ENCODE results near the gene PLEKHG1. TPM values are rescaled to one million over a fixed set of nuclear protein-coding genes. Genes with fewer than 3 reads are reported as not detected.

Gene PLEKHG1
- total RNA-seq, 1 donor from 2014 or later, result 7.4 TPM

DNA sequence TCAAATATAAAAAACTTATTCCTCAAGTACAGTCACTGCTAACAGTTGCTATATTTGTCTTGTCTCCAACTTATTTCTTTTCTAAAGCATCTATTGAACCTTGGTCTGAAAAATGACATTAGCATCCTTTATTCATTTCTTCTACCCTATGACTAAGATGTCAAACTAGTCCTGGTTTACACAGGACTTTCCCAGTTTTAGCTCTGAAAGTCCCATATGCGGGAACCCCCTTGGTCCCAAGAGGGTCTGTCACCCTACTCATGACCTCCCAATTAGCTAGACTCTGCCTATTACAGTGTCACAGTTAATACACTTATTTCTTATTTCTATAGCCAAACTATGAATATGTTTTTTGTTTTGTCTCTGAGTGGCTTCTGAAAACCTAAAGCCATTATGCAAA is 37.1 kb downstream of the PLEKHG1 start:
- DNase-seq, result no peak
- H3K9me3 ChIP-seq (replicated peaks), result no peaks in the 10 kb centered on the region
- no peaks in the 10 kb centered on the region for H3K36me3 ChIP-seq
- TF ChIP-seq, protein P1, sequence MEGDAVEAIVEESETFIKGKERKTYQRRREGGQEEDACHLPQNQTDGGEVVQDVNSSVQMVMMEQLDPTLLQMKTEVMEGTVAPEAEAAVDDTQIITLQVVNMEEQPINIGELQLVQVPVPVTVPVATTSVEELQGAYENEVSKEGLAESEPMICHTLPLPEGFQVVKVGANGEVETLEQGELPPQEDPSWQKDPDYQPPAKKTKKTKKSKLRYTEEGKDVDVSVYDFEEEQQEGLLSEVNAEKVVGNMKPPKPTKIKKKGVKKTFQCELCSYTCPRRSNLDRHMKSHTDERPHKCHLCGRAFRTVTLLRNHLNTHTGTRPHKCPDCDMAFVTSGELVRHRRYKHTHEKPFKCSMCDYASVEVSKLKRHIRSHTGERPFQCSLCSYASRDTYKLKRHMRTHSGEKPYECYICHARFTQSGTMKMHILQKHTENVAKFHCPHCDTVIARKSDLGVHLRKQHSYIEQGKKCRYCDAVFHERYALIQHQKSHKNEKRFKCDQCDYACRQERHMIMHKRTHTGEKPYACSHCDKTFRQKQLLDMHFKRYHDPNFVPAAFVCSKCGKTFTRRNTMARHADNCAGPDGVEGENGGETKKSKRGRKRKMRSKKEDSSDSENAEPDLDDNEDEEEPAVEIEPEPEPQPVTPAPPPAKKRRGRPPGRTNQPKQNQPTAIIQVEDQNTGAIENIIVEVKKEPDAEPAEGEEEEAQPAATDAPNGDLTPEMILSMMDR (IDR thresholded peaks at IDR 0.05; ENCODE audit: borderline replicate concordance), result no peak
- H3K27me3 ChIP-seq (ENCODE audit: low read depth), result no peaks in the 10 kb centered on the region
- peaks cover 51% of the 10 kb centered on the region for H3K4me1 ChIP-seq
- no peak overlapping the region for H3K27ac ChIP-seq (replicated peaks)
- intact Hi-C loops (cut with micrococcal nuclease), result no loop called here
- H3K4me3 ChIP-seq, result no peak overlapping the region

DNA sequence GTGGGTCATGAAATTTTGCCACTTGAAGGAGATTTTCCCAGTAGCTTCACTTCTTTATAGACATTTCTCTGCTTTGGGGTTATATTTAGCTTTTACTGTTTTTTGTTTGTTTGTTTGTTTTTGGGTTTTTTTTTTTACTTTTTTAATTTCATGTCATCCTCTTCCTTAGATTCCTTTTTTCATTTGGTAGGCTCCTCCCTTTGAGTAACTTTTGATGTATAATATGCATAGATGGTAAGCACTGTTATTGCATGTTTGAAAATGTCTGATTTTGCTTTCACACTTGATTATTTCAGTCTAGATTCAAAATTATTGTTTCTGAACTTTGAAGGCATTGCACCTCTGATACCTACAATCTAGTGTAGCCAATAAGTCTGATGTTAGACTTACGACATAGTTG is 37.6 kb downstream of the PLEKHG1 start:
- TF ChIP-seq, protein P1 (IDR thresholded peaks at IDR 0.05; ENCODE audit: borderline replicate concordance), result no peak
- no peaks in the 10 kb centered on the region for H3K36me3 ChIP-seq
- no peak for DNase-seq
- no peaks in the 10 kb centered on the region for H3K9me3 ChIP-seq (replicated peaks)
- intact Hi-C loops (cut with micrococcal nuclease), result no loop called here
- no peak overlapping the region for H3K4me3 ChIP-seq
- no peak overlapping the region for H3K27ac ChIP-seq (replicated peaks)
- peaks cover 52% of the 10 kb centered on the region for H3K4me1 ChIP-seq
- no peaks in the 10 kb centered on the region for H3K27me3 ChIP-seq (ENCODE audit: low read depth)

DNA sequence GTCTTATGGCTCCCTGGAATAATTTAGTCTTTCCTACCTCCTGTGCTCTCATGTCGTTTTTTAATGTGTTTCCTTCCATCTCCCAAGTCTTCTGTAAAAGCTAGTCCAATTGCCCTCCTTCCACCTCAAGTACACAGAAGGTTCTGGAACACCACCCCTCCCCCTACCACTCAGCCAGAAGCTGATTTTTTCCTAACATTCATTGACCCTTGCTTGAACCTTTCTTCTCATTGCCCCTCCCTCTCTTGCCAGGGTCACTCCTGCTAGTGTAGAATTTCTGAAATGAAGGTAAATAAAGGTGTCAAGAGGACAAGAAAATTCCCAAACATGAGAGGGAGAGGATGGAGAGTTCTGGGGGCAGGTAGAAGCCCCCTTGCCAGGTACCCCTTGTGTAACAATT is 38.6 kb downstream of the PLEKHG1 start:
- no peaks in the 10 kb centered on the region for H3K36me3 ChIP-seq
- no peak overlapping the region for H3K4me3 ChIP-seq
- no peak for DNase-seq
- H3K9me3 ChIP-seq (replicated peaks), result no peaks in the 10 kb centered on the region
- H3K27me3 ChIP-seq (ENCODE audit: low read depth), result no peaks in the 10 kb centered on the region
- intact Hi-C loops (cut with micrococcal nuclease), result no loop called here
- no peak overlapping the region for H3K27ac ChIP-seq (replicated peaks)
- peaks cover 49% of the 10 kb centered on the region for H3K4me1 ChIP-seq
- TF ChIP-seq, protein P1 (IDR thresholded peaks at IDR 0.05; ENCODE audit: borderline replicate concordance), result no peak

DNA sequence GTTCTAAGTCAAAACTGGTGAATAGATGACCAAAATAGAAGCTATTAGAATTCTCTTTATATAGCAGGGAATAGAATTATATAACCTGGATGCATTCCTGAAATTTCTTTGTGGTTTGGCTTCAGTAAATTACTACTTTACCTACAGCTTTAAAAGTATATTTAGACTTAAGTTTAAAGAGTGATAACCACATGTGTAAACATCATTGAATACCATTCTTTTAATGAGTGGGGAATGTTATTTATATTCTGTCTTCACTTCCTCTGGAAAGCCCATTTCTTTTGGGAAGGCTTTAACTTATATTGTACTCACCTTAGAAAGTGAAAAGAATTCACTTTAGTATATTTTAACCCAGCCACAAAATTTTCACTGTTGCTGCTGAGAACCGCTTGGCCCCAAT is 39.1 kb downstream of the PLEKHG1 start:
- TF ChIP-seq, protein P1 (IDR thresholded peaks at IDR 0.05; ENCODE audit: borderline replicate concordance), result no peak
- H3K9me3 ChIP-seq (replicated peaks), result no peaks in the 10 kb centered on the region
- no peak for DNase-seq
- H3K4me3 ChIP-seq, result no peak overlapping the region
- H3K36me3 ChIP-seq, result no peaks in the 10 kb centered on the region
- no peak overlapping the region for H3K27ac ChIP-seq (replicated peaks)
- H3K4me1 ChIP-seq, result peaks cover 48% of the 10 kb centered on the region
- intact Hi-C loops (cut with micrococcal nuclease), result no loop called here
- no peaks in the 10 kb centered on the region for H3K27me3 ChIP-seq (ENCODE audit: low read depth)

DNA sequence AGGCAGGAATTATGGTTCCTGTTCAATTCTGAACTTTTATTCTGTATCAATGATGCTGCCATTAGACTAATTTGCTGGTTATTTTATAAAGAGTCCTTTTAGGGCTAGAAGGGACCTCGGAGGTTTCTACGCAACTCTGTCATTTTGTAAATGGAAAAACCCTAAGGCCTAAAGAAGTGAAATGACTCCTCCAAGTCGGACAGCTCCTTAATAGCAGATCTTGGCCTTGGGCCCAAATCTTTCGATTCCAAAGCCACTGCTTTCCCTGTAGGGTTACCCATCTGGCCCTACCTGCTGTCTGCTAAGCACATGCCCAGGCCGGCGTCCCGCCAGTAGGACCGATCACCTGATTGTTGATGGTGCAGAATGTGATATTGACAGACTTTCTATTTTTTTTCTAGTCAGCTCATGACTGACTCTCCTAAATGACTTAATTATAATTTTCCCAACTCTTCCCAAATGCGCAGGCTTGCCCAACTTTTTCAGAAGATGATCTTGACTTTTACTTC is 40.2 kb downstream of the PLEKHG1 start:
- TF ChIP-seq, protein P1 (IDR thresholded peaks at IDR 0.05; ENCODE audit: borderline replicate concordance), result no peak
- Histone ChIP-seq H3K9me3 (replicated peaks) (no peaks in the 10 kb centered on the region), H3K4me3 (no peak overlapping the region), H3K4me1 (peaks cover 38% of the 10 kb centered on the region), H3K27ac (replicated peaks) (no peak overlapping the region), H3K27me3 (ENCODE audit: low read depth) (no peaks in the 10 kb centered on the region), H3K36me3 (no peaks in the 10 kb centered on the region)
- intact Hi-C loops (cut with micrococcal nuclease), result no loop called here
- DNase-seq, result no peak
